GM23338 (cell line): ENCODE data around the gene RBBP4. TPM values are rescaled to one million over a fixed set of nuclear protein-coding genes. Genes with fewer than 3 reads are reported as not detected.

Source experiments
- ATAC-seq: fragments of 200-7000 bp; cut with Tn5 transposase; 3 replicates; pipeline ENCODE4 v1.9.1; 2020
- DNase-seq: peaks from one replicate; pipeline ENCODE4 v3.0.0-alpha.2; 2015; ENCODE audit warnings: low spot score
- H2AFZ ChIP-seq: fragments of 200-600 bp; sonication (generic); 2 replicates; pipeline ENCODE4 v1.8.0; 2016; ENCODE audit warnings: antibody characterized with exemption, mild to moderate bottlenecking, moderate library complexity
- H3F3A ChIP-seq: fragments of 200-600 bp; sonication (generic); replicated peaks from 2 replicates; pipeline ENCODE4 v1.8.0; 2017; ENCODE audit warnings: antibody characterized with exemption, mixed run types, low read depth
- H3K27ac ChIP-seq: fragments of 200-600 bp; sonication (generic); 2 replicates; pipeline ENCODE4 v1.6.1; 2016; ENCODE audit warnings: low read depth
- H3K27me3 ChIP-seq: fragments of 200-600 bp; sonication (generic); 2 replicates; pipeline ENCODE4 v1.8.0; 2016; ENCODE audit warnings: mild to moderate bottlenecking, mixed run types, moderate library complexity; ENCODE audit not compliant: insufficient read depth
- H3K36me3 ChIP-seq: fragments of 200-600 bp; sonication (generic); 2 replicates; pipeline ENCODE4 v1.8.0; 2016; ENCODE audit warnings: mild to moderate bottlenecking; ENCODE audit not compliant: insufficient read depth
- H3K4me1 ChIP-seq: fragments of 200-600 bp; sonication (generic); 2 replicates; pipeline ENCODE4 v1.8.0; 2016; ENCODE audit warnings: mild to moderate bottlenecking, moderate library complexity; ENCODE audit not compliant: insufficient read depth
- H3K4me2 ChIP-seq: fragments of 200-600 bp; sonication (generic); 2 replicates; pipeline ENCODE4 v1.7.1; 2017; ENCODE audit warnings: mixed run types
- H3K4me3 ChIP-seq: fragments of 200-600 bp; sonication (generic); 2 replicates; pipeline ENCODE4 v1.6.1; 2016; ENCODE audit warnings: mixed run types
- H3K79me2 ChIP-seq: fragments of 200-600 bp; sonication (generic); replicated peaks from 2 replicates; pipeline ENCODE4 v1.8.0; 2017; ENCODE audit warnings: mild to moderate bottlenecking; ENCODE audit not compliant: insufficient read depth
- H3K9me2 ChIP-seq: fragments of 200-600 bp; sonication (generic); 2 replicates; pipeline ENCODE4 v1.8.0; 2017; ENCODE audit not compliant: insufficient read depth
- H4K20me1 ChIP-seq: fragments of 200-600 bp; sonication (generic); replicated peaks from 2 replicates; pipeline ENCODE4 v1.8.0; 2017; ENCODE audit warnings: mild to moderate bottlenecking; ENCODE audit not compliant: insufficient read depth
- H3K27ac Mint-ChIP-seq: 2 replicates; pipeline ENCODE4 v1.8.0; 2020; ENCODE audit warnings: inconsistent platforms, mild to moderate bottlenecking, moderate library complexity, mixed read lengths
- H3K27me3 Mint-ChIP-seq: 3 replicates; pipeline ENCODE4 v1.8.0; 2022; ENCODE audit warnings: low read depth, mild to moderate bottlenecking, moderate library complexity, mixed read lengths, inconsistent platforms; ENCODE audit not compliant: insufficient read depth, poor library complexity
- H3K36me3 Mint-ChIP-seq: 3 replicates; pipeline ENCODE4 v1.8.0; 2021; ENCODE audit warnings: low read depth, mild to moderate bottlenecking, inconsistent platforms, moderate library complexity, mixed read lengths
- H3K4me1 Mint-ChIP-seq: 3 replicates; pipeline ENCODE4 v1.8.0; 2020; ENCODE audit warnings: mild to moderate bottlenecking, inconsistent platforms, mixed read lengths
- H3K4me3 Mint-ChIP-seq: 3 replicates; pipeline ENCODE4 v1.8.0; 2021; ENCODE audit warnings: moderate library complexity, mild to moderate bottlenecking, inconsistent platforms, mixed read lengths
- H3K9me3 Mint-ChIP-seq: 3 replicates; pipeline ENCODE4 v1.8.0; 2020; ENCODE audit warnings: moderate library complexity, mild to moderate bottlenecking, inconsistent platforms, mixed read lengths
- CREB1 ChIP-seq: fragments of 250-450 bp; sonication (Bioruptor Pico); IDR thresholded peaks from 2 replicates; pipeline ENCODE4 v1.5.0; 2020; ENCODE audit warnings: low read depth, mild to moderate bottlenecking, moderate library complexity
- EZH2phosphoT487 ChIP-seq: fragments of 200-600 bp; sonication (generic); IDR thresholded peaks from one replicate; pipeline ENCODE4 v1.8.1; 2018; ENCODE audit warnings: antibody characterized with exemption; ENCODE audit not compliant: unreplicated experiment
- JUNB ChIP-seq: IDR thresholded peaks from one replicate; pipeline ENCODE4 v1.6.1; 2016; ENCODE audit warnings: antibody characterized with exemption; ENCODE audit not compliant: unreplicated experiment
- POLR2AphosphoS5 ChIP-seq: IDR thresholded peaks from 2 replicates; pipeline ENCODE4 v1.6.1; 2016; ENCODE audit warnings: antibody characterized with exemption, low read depth
- STAT1 ChIP-seq: IDR thresholded peaks from one replicate; pipeline ENCODE4 v1.6.1; 2016; ENCODE audit warnings: antibody characterized with exemption; ENCODE audit not compliant: unreplicated experiment
- ZNF331 ChIP-seq: fragments of 250-450 bp; sonication (Bioruptor Pico); IDR thresholded peaks from 2 replicates; pipeline ENCODE4 v1.5.0; 2020; ENCODE audit warnings: low read depth, mild to moderate bottlenecking, moderate library complexity
- polyA plus RNA-seq: library from polyadenylated mRNA; unstranded; fragments of >200 nt; fragmentation: Nextera tagmentation; extraction: Ambion mirVana; gene quantifications from 2 replicates; pipeline ENCODE4 v1.2.1, GENCODE V29; 2016
- total RNA-seq: library from RNA; depleted of rRNA; stranded (reverse); fragments of >200 nt; shearing (Covaris generic); gene quantifications from 2 replicates; pipeline ENCODE4 v1.2.3, GENCODE V29; 2014
- TF ChIP-seq, protein P1 (sequence below): fragments of 250-450 bp; sonication (Bioruptor Pico); IDR thresholded peaks from 2 replicates; pipeline ENCODE4 v1.5.0; 2020; ENCODE audit warnings: mild to moderate bottlenecking, moderate library complexity
- TF ChIP-seq, protein P2 (sequence below), 2 experiments: fragments of 200-600 bp in 1 of 2; sonication (generic) in 1 of 2; conservative IDR thresholded peaks; 2 replicates each; pipeline versions ENCODE4 v1.5.1 to v1.6.1; 2016 to 2017; ENCODE audit warnings: antibody characterized with exemption in 2 of 2, low read depth in 2 of 2, mild to moderate bottlenecking in 2 of 2, moderate library complexity in 1 of 2

The RBBP4 gene
- total and polyA plus RNA-seq, 2 experiments from 2014 or later = 262 to 312 TPM

DNA sequence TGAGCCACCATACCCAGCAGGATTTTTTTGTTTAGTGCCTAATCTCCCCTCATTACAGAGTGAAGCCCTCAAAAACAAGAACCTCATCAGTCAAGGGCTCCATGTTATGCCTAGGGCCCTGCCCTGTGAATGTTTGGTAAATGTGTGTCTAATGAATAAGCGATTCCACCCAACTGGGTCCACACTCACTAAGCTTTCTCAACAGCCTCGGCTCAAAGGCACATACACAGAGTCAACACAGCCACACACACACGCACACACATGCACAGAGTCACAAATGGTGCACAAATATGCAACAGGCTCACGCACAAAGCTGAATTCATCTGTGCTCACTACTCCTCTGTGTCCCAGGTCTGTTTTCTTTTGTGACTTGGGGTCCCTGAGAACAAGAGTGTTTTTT is 63.3 kb downstream of the RBBP4 start (continued):
- TF ChIP-seq, protein P1, sequence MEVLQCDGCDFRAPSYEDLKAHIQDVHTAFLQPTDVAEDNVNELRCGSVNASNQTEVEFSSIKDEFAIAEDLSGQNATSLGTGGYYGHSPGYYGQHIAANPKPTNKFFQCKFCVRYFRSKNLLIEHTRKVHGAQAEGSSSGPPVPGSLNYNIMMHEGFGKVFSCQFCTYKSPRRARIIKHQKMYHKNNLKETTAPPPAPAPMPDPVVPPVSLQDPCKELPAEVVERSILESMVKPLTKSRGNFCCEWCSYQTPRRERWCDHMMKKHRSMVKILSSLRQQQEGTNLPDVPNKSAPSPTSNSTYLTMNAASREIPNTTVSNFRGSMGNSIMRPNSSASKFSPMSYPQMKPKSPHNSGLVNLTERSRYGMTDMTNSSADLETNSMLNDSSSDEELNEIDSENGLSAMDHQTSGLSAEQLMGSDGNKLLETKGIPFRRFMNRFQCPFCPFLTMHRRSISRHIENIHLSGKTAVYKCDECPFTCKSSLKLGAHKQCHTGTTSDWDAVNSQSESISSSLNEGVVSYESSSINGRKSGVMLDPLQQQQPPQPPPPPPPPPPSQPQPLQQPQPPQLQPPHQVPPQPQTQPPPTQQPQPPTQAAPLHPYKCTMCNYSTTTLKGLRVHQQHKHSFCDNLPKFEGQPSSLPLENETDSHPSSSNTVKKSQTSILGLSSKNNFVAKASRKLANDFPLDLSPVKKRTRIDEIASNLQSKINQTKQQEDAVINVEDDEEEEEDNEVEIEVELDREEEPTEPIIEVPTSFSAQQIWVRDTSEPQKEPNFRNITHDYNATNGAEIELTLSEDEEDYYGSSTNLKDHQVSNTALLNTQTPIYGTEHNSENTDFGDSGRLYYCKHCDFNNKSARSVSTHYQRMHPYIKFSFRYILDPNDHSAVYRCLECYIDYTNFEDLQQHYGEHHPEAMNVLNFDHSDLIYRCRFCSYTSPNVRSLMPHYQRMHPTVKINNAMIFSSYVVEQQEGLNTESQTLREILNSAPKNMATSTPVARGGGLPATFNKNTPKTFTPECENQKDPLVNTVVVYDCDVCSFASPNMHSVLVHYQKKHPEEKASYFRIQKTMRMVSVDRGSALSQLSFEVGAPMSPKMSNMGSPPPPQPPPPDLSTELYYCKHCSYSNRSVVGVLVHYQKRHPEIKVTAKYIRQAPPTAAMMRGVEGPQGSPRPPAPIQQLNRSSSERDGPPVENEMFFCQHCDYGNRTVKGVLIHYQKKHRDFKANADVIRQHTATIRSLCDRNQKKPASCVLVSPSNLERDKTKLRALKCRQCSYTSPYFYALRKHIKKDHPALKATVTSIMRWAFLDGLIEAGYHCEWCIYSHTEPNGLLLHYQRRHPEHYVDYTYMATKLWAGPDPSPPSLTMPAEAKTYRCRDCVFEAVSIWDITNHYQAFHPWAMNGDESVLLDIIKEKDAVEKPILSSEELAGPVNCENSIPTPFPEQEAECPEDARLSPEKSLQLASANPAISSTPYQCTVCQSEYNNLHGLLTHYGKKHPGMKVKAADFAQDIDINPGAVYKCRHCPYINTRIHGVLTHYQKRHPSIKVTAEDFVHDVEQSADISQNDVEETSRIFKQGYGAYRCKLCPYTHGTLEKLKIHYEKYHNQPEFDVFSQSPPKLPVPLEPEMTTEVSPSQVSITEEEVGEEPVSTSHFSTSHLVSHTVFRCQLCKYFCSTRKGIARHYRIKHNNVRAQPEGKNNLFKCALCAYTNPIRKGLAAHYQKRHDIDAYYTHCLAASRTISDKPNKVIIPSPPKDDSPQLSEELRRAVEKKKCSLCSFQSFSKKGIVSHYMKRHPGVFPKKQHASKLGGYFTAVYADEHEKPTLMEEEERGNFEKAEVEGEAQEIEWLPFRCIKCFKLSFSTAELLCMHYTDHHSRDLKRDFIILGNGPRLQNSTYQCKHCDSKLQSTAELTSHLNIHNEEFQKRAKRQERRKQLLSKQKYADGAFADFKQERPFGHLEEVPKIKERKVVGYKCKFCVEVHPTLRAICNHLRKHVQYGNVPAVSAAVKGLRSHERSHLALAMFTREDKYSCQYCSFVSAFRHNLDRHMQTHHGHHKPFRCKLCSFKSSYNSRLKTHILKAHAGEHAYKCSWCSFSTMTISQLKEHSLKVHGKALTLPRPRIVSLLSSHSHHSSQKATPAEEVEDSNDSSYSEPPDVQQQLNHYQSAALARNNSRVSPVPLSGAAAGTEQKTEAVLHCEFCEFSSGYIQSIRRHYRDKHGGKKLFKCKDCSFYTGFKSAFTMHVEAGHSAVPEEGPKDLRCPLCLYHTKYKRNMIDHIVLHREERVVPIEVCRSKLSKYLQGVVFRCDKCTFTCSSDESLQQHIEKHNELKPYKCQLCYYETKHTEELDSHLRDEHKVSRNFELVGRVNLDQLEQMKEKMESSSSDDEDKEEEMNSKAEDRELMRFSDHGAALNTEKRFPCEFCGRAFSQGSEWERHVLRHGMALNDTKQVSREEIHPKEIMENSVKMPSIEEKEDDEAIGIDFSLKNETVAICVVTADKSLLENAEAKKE = no peak
- no peak for TF ChIP-seq STAT1
- TF ChIP-seq, protein P2, sequence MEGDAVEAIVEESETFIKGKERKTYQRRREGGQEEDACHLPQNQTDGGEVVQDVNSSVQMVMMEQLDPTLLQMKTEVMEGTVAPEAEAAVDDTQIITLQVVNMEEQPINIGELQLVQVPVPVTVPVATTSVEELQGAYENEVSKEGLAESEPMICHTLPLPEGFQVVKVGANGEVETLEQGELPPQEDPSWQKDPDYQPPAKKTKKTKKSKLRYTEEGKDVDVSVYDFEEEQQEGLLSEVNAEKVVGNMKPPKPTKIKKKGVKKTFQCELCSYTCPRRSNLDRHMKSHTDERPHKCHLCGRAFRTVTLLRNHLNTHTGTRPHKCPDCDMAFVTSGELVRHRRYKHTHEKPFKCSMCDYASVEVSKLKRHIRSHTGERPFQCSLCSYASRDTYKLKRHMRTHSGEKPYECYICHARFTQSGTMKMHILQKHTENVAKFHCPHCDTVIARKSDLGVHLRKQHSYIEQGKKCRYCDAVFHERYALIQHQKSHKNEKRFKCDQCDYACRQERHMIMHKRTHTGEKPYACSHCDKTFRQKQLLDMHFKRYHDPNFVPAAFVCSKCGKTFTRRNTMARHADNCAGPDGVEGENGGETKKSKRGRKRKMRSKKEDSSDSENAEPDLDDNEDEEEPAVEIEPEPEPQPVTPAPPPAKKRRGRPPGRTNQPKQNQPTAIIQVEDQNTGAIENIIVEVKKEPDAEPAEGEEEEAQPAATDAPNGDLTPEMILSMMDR (conservative IDR thresholded peaks at IDR 0.05; ENCODE audit: low read depth in 2 of 2) = no peak

DNA sequence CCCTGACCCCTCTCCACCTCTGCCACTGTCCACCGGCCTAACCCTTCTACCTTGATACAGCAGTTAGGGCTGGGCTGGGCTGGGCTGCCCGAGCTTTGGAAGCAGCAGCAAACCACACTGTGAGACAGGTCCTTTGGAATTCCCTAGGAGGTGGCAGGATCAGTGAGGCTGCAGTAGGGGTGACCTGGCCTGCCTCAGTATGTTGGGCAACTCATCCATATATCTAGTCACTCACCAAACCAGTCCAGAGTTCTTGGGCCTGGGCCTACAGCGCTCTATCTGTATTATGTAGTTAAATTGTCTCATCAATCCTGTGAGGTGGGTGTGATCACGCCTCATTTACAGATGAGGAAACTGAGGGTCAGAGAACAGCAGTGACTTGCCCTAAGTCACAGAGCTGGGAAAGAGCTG is 64.9 kb downstream of the RBBP4 start:
- Mint-ChIP-seq H3K9me3 (no peaks in the 10 kb centered on the region; the same call in 2 of the 3 replicates), H3K4me1 (peaks cover 26% of the 10 kb centered on the region), H3K36me3 (no peaks in the 10 kb centered on the region), H3K27ac (peak overlapping the region; percentile 89), H3K27me3 (peaks cover 22% of the 10 kb centered on the region), H3K4me3 (peak overlapping the region; percentile 27; the same call in 1 of the 3 replicates)
- Histone ChIP-seq H3K4me2 (peak overlapping the region; percentile 64), H3K4me3 (no peak overlapping the region), H4K20me1 (no peaks in the 10 kb centered on the region), H3F3A (0 out of 2 replicates have a peak, but pooled peaks cover 4% of the 10 kb centered on the region), H2AFZ (peak overlapping the region; percentile 6; the same call in 1 of the 2 replicates), H3K4me1 (peaks cover 23% of the 10 kb centered on the region), H3K27ac (peak overlapping the region; percentile 45; the same call in 1 of the 2 replicates), H3K36me3 (no peaks in the 10 kb centered on the region; the same call in 1 of the 2 replicates), H3K27me3 (no peaks in the 10 kb centered on the region), H3K79me2 (no peaks in the 10 kb centered on the region), H3K9me2 (no peaks in the 10 kb centered on the region)
- ATAC-seq = no peak
- no peak for DNase-seq
- TF ChIP-seq STAT1 (no peak), JUNB (no peak), EZH2phosphoT487 (no peak), CREB1 (CRISPR knock-in tag) (no peak), ZNF331 (CRISPR knock-in tag) (no peak), POLR2AphosphoS5 (no peak)
- TF ChIP-seq, protein P1 = no peak
